ENCODE results near the gene TFDP1. TPM values are rescaled to one million over a fixed set of nuclear protein-coding genes. Genes with fewer than 3 reads are reported as not detected.

Gene TFDP1
- total and polyA plus RNA-seq, 2 of the 4 experiments (the other 2 are of a cell fraction): 59.3 to 97.0 TPM

DNA sequence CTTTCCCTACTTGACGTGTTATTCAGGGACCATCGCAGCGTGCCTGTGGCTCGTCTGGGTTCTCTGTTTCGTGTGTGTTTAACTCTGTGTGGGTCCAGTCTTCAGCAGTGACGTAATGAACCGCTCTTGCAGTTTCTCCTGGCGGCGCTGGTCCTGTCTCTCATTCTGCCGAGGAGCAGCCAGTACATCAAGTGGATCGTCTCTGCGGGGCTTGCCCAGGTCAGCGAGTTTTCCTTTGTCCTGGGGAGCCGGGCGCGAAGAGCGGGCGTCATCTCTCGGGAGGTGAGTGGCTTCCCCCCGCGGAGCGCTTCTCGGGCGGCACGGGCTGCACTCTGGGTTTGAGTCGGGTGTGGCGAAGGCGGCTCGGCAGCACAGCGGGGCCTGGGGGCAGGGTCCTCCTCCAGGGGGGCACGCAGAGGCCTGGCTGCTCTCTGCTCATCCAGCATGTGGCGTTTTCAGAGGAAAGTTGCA lies 36.3 kb upstream of the TFDP1 start:
- ChIA-PET CTCF (no interaction called here), POLR2A (ENCODE audit: unreplicated experiment) (no interaction called here)
- H2AFZ ChIP-seq (replicated peaks; ENCODE audit: low read length, poor library complexity): no peak overlapping the region
- H3K4ac ChIP-seq (ENCODE audit: low read depth, low read length): no peak overlapping the region
- H3K4me3 ChIP-seq (ENCODE audit: insufficient read depth, low read depth, low read length): no peak overlapping the region
- H3K36me3 ChIP-seq (ENCODE audit: control insufficient read depth, insufficient read depth, low read length): peaks cover 49% of the 10 kb centered on the region
- no peaks in the 10 kb centered on the region for H3K9me3 ChIP-seq (ENCODE audit: control insufficient read depth, insufficient read depth, low read length)
- peaks cover 49% of the 10 kb centered on the region for H4K20me1 ChIP-seq (ENCODE audit: insufficient read depth, low read length)
- H3K56ac ChIP-seq (ENCODE audit: extremely low read depth, insufficient read depth, low read length): no peak overlapping the region
- peaks cover 41 to 63% of the 10 kb centered on the region in 2 experiments for H3K79me1 ChIP-seq (ENCODE audit: low read depth in 1 of 2, low read length in 2 of 2)
- H3K9me1 ChIP-seq (ENCODE audit: insufficient read depth, low read length): peaks cover 10% of the 10 kb centered on the region; the same call in 1 of the 2 replicates
- H4K8ac ChIP-seq (ENCODE audit: low read depth in 2 of 2, low read length in 2 of 2): no peak overlapping the region
- H2AK9ac ChIP-seq (replicated peaks; ENCODE audit: low read depth, low read length, poor library complexity): no peak overlapping the region
- WGBS, 2 experiments (ENCODE audit: extremely low coverage in 2 of 2, insufficient read length in 1 of 2): 94% methylated on average over 15 of the region's 32 CpGs; no CpG with 5 or more reads in 1 of the 2 experiments
- no peak overlapping the region for H4K91ac ChIP-seq (ENCODE audit: insufficient read depth, low read depth, low read length)
- no peak overlapping the region for H3K27ac ChIP-seq (ENCODE audit: insufficient read depth, low read length)
- H3K14ac ChIP-seq (replicated peaks; ENCODE audit: low read depth, low read length): no peak overlapping the region
- H3K27me3 ChIP-seq (ENCODE audit: control insufficient read depth, insufficient read depth, low read length): no peaks in the 10 kb centered on the region
- H2BK120ac ChIP-seq (ENCODE audit: low read depth, low read length): no peak overlapping the region
- H3K23ac ChIP-seq (ENCODE audit: low read depth, low read length): no peak overlapping the region
- H2AK5ac ChIP-seq (ENCODE audit: low read depth, low read length): no peak overlapping the region
- no peak overlapping the region for H2BK20ac ChIP-seq (ENCODE audit: low read depth, low read length)
- TF ChIP-seq BHLHE40 (IDR thresholded peaks at IDR 0.05; ENCODE audit: low read depth, low read length): no peak
- no peak for TF ChIP-seq MAFK (IDR thresholded peaks at IDR 0.05; ENCODE audit: low read depth, low read length)
- TF ChIP-seq ELK1 (IDR thresholded peaks at IDR 0.05; ENCODE audit: borderline replicate concordance, low read depth, low read length): no peak
- TF ChIP-seq POLR2A (IDR thresholded peaks at IDR 0.05; ENCODE audit: low read depth, low read length): no peak
- TF ChIP-seq MAZ (IDR thresholded peaks at IDR 0.05; ENCODE audit: borderline replicate concordance, low read depth, low read length): no peak
- TF ChIP-seq FOS (IDR thresholded peaks at IDR 0.05; ENCODE audit: low read depth, low read length): no peak
- no peak for TF ChIP-seq NFE2L2 (IDR thresholded peaks at IDR 0.05; ENCODE audit: low read depth, low read length)
- TF ChIP-seq RFX5 (IDR thresholded peaks at IDR 0.05; ENCODE audit: low read depth, low read length): no peak
- no peak for TF ChIP-seq RCOR1 (IDR thresholded peaks at IDR 0.05; ENCODE audit: insufficient replicate concordance, low read length)
- TF ChIP-seq MXI1 (IDR thresholded peaks at IDR 0.05; ENCODE audit: borderline replicate concordance, low read depth, low read length): no peak
- intact Hi-C loops (cut with micrococcal nuclease) (no loop called here), in situ Hi-C loops (cut with MboI; ENCODE audit: low sequenced_read_pairs) (no loop called here), dilution Hi-C loops (cut with HindIII; ENCODE audit: low sequenced_read_pairs, unreplicated experiment) (no loop called here)
- ATAC-seq (ENCODE audit: low read depth): no peak
- no peak overlapping the region for H4K5ac ChIP-seq (ENCODE audit: low read depth, low read length)
- no peak for DNase-seq
- H2BK15ac ChIP-seq (ENCODE audit: low read depth, low read length): no peak overlapping the region
- BruUV-seq (replicated peaks): no TSS peak
- no peak overlapping the region for H3K4me2 ChIP-seq (ENCODE audit: low read depth, low read length)
- no peak overlapping the region for H2BK5ac ChIP-seq (ENCODE audit: low read depth, low read length, poor library complexity, severe bottlenecking)
- H3K9ac ChIP-seq (ENCODE audit: low read depth, low read length): no peak overlapping the region
- H3K4me1 ChIP-seq (ENCODE audit: control insufficient read depth, insufficient read depth, low read length): peaks cover 16% of the 10 kb centered on the region
- H3K18ac ChIP-seq (ENCODE audit: low read depth, low read length): no peak overlapping the region
